Ectodermal cell (in vitro differentiated cells): ENCODE measurements around the gene AGBL1.

Experiments used
- H3K27ac ChIP-seq: 2 replicates; pipeline ENCODE4 v1.7.0; 2013; ENCODE audit warnings: mild to moderate bottlenecking, low read depth, low read length; ENCODE audit not compliant: insufficient read depth, poor library complexity, severe bottlenecking
- H3K27me3 ChIP-seq: 2 replicates; pipeline ENCODE4 v1.7.0; 2013; ENCODE audit warnings: mild to moderate bottlenecking, low read length; ENCODE audit not compliant: insufficient read depth, control insufficient read depth, poor library complexity, severe bottlenecking
- H3K36me3 ChIP-seq: one replicate; pipeline ENCODE4 v1.7.0; 2013; ENCODE audit warnings: low read length; ENCODE audit not compliant: control insufficient read depth, insufficient read depth
- H3K4me1 ChIP-seq: one replicate; pipeline ENCODE4 v1.7.0; 2013; ENCODE audit warnings: low read length; ENCODE audit not compliant: control insufficient read depth, insufficient read depth
- H3K4me3 ChIP-seq: 2 replicates; pipeline ENCODE4 v1.7.0; 2013; ENCODE audit warnings: low read depth, low read length, control low read depth; ENCODE audit not compliant: insufficient read depth
- H3K9me3 ChIP-seq: 2 replicates; pipeline ENCODE4 v1.7.0; 2013; ENCODE audit warnings: mild to moderate bottlenecking, low read length, moderate library complexity; ENCODE audit not compliant: control insufficient read depth
- WGBS, 2 experiments: methylation state at CpG; one replicate each; pipeline ENCODE4 v1.1.7; 2013; ENCODE audit warnings: missing lambda C conversion rate in 2 of 2; 5-methylcytosine and 5-hydroxymethylcytosine counted together

AGBL1 gene

DNA sequence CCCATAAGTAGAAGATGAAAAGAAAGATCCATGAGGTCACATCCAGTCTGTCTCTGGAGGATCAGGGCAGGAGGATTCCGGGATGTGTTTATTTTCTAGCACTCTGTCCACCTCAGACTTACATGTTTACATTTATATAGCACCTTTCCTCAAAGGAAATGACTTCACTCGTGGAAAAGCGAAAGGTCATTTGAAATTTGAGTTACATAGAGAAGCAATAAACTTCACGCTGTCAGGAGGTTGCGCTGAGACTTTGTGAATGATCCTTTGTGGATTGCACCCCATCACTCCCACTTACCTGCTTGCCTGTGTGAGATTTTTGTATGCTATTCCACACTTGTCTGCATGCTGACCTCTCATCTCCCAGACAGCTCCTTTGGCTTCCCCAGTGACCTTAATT, 540.5 kb downstream of the AGBL1 start:
- Histone ChIP-seq H3K4me3 (no peak overlapping the region), H3K27ac (no peak overlapping the region), H3K36me3 (no peaks in the 10 kb centered on the region), H3K9me3 (no peaks in the 10 kb centered on the region), H3K27me3 (no peaks in the 10 kb centered on the region), H3K4me1 (peaks cover 10% of the 10 kb centered on the region)
- WGBS, 2 experiments: 89 to 92% methylated on average over 5 of the region's 5 CpGs

DNA sequence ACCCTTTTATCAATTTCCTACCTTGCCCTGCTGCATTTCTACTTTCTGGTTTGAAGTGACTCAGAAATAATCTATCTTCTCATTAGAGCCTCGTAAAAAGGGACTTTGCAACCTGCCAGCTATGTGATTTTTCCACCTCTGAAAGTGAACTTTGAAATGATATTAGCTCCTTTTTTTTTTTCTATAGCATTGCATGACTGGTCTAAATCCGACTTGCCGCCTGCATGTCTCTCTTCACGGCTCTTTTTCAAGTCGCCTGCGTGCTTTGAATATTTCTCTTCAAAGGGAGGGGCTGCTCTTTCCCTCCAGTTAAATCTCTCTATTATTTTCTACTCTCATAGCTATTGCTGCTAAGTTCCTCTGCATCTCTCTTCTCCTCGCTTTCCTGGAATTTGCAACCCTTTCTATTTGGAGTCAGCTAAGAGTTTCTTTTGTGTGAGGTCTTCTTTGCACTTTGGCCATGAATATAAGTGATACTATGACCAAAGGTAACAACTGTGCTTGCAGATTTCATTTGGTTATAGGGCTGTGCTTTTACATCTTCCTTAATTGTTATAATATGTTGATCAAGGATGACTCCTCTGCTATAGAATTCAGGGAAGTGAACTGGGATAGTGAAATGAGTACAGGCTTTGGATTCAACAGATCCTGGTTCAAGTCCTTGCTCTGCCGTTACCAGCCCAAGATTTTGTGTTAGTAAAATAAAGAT, 541.1 kb downstream of the AGBL1 start:
- no peaks in the 10 kb centered on the region for H3K9me3 ChIP-seq
- 53 to 54% methylated on average over 7 to 8 of the region's 8 CpGs for WGBS, 2 experiments
- no peak overlapping the region for H3K27ac ChIP-seq
- H3K4me1 ChIP-seq: peaks cover 10% of the 10 kb centered on the region
- no peaks in the 10 kb centered on the region for H3K36me3 ChIP-seq
- H3K4me3 ChIP-seq: no peak overlapping the region
- no peaks in the 10 kb centered on the region for H3K27me3 ChIP-seq

DNA sequence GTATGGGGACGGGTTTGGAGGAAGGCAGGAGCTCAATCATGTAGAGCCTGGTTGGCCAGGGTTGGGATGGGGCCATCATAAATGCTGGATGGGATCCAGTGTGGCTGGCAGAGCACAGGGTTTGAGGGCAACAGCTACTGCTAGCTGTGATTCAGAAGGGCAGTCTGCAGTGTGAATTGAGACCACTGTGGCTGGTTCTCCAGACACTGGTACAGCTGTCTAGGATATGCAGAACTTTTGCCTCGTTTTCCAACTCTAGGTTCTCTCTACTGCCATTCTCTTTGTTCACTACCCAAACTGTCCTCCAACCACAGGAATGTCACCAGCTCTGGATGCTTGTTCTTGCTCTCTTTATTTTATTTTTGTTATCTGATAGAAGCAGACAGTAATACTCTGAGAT, 543.6 kb downstream of the AGBL1 start:
- Histone ChIP-seq H3K27ac (no peak overlapping the region), H3K9me3 (no peaks in the 10 kb centered on the region), H3K36me3 (no peaks in the 10 kb centered on the region), H3K4me1 (peaks cover 10% of the 10 kb centered on the region), H3K4me3 (no peak overlapping the region), H3K27me3 (no peaks in the 10 kb centered on the region)
- 86 to 92% methylated on average over 2 of the region's 2 CpGs for WGBS, 2 experiments

DNA sequence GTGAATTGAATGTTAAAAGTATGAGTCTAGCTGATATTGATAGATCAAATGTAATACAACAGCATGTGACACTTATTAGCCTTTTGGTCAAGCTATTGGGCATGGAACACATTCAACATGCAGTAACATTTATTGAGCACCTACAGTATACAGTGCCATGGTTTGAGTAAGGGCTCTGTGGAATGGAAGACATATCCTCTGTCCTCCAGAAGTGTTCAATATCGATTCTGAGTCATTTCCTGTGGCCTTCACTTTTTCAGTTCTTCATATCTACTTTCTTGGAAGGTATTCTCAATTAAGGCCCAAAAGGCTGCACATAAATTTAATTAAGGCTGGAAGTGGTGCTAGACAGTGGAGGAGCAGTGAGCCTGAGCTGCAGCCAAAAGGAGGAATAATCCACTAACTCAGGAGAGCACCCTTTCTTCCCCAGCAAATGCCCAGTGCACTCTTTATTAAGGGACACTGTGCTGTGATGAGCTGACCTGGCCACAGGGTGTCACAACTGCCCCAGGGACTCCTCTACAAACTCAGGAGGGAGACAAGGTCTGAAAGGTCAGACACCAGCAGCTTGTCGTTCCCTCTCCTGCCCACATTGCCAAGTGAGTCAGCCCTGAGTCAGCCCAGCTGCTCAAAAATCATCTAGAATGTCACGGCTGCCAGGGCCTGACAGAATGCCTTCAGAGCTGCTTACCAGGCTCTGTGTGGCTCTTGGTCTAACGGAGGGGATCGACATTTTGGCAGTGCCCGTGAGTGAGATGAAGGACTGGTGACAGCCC, 544.8 kb downstream of the AGBL1 start:
- H3K27ac ChIP-seq: no peak overlapping the region
- no peaks in the 10 kb centered on the region for H3K36me3 ChIP-seq
- no peak overlapping the region for H3K4me3 ChIP-seq
- H3K9me3 ChIP-seq: no peaks in the 10 kb centered on the region
- WGBS, 2 experiments: 50 to 51% methylated on average over 6 of the region's 6 CpGs
- peaks cover 8% of the 10 kb centered on the region for H3K4me1 ChIP-seq
- no peaks in the 10 kb centered on the region for H3K27me3 ChIP-seq

DNA sequence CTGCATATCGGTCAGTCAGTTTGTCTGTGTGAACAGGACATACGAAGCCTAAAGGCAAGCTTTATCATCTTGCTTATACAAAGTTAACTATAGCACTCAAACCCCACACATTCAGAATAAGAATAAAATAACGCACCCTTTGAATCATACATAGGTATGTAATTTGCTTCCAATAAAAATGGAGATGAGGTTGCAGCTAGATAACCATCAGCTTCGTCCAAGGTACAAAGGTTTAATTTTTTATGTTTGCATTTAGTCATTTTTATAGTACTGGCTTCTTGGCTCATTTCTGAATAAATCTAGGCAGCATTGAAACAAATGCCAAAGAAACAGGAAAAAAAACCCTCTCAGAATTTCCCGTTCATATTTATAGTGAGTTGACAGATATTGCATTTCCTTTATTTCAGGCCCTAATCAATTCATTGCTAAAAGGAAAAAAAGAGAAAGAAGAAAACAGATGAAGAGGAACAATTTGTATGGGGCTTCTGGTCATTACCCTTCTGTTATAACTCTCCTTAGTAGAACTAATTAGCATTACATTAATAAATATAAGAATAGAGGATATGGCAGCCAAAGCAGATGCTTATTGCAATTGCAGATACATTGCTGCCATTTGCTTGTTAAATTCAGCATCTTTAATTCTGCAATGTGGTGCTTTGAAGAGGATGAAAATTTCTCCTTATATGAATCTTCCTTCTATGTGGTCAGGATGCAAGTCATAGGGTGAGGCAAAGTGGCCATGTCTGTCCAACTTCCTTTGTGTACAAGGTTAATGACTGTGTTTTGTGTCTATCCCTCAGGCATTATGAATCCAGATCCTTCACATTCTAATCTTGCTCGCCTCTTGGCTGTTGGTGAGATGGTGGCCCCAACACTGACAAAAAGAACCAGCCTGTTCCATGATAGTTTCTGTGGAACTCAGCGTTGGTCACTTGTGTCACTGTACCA, 550.0 kb downstream of the AGBL1 start:
- Histone ChIP-seq H3K27me3 (no peaks in the 10 kb centered on the region), H3K9me3 (no peaks in the 10 kb centered on the region), H3K27ac (no peak overlapping the region), H3K36me3 (no peaks in the 10 kb centered on the region), H3K4me1 (no peaks in the 10 kb centered on the region), H3K4me3 (no peak overlapping the region)
- WGBS, 2 experiments: 90 to 92% methylated on average over 5 to 6 of the region's 7 CpGs

DNA sequence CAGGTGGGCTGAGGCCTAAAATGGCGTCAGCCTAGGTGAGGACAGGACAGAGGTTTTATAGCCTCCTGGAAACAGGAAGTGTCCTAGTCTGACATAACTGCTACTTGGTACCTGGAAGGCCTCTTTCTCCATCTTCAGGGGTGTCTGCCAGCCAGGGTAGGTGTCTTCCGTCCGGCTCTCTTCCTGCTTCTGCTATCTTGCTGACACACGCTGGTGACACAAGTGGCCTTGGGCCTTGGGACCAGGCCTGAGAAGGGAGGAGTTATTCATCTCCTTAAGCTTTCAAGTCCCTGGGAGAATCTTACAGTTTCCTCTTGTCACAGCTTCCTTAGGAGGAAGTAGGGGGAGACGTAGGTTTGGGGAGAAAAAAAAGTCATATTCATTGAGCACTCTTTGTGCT, 551.3 kb downstream of the AGBL1 start:
- Histone ChIP-seq H3K4me3 (no peak overlapping the region), H3K36me3 (no peaks in the 10 kb centered on the region), H3K27me3 (no peaks in the 10 kb centered on the region), H3K27ac (no peak overlapping the region), H3K4me1 (no peaks in the 10 kb centered on the region), H3K9me3 (no peaks in the 10 kb centered on the region)
- 97% methylated on average over 4 to 5 of the region's 5 CpGs for WGBS, 2 experiments

DNA sequence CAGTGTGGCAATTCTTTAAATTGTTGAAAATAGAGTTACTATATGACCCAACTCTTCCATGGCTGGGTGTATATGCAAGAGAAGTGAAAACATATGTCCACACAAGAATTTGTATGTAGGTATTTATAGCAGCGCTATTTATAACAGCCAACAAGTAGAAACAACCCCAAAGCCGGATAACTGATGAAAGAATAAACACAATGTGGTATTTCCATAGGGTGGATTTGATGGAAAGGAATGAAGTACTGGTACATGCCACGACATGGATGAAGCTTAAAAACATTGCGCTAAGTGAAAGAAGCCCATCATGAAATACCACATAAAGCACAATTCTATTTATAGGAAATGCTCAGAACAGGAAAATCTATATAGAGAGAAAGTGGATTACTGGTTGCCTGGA, 554.5 kb downstream of the AGBL1 start:
- WGBS, 2 experiments: 79 to 100% methylated on average over 2 of the region's 4 CpGs
- Histone ChIP-seq H3K9me3 (no peaks in the 10 kb centered on the region), H3K27me3 (no peaks in the 10 kb centered on the region), H3K4me3 (no peak overlapping the region), H3K27ac (no peak overlapping the region), H3K4me1 (no peaks in the 10 kb centered on the region), H3K36me3 (no peaks in the 10 kb centered on the region)

DNA sequence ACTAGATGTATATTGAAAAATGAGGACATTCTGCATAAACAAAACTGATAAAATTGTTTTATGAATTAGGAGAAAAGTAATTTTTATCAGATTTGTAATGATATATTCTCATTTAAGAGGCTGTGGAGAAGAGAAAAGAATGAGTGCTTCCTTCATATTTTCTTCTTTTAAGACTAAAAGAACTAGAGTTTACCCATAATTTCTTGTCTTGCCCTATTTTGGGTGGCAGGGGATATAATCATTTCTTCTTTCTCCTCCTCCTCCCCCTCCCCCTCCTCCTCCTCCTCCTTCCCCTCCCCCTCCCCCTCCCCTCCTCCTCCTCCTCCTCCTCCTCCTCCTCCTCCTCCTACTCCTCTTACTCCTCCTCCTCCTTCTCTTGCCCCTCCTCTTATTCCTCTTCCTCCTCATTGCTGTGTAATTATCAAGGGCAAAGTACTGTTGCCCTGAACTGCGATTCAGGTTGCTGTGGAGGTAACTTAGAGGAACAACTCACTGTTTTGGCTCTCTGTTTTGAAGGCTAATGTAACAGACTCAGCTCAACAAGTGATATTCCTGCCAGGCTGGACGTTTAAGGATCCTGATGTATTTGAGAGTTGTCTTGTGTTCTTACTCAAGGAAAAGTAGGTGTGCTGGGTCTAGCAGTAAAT, 555.4 kb downstream of the AGBL1 start:
- Histone ChIP-seq H3K27me3 (no peaks in the 10 kb centered on the region), H3K36me3 (no peaks in the 10 kb centered on the region), H3K27ac (no peak overlapping the region), H3K4me1 (no peaks in the 10 kb centered on the region), H3K4me3 (no peak overlapping the region), H3K9me3 (no peaks in the 10 kb centered on the region)
- 81 to 93% methylated on average over 2 of the region's 2 CpGs for WGBS, 2 experiments

DNA sequence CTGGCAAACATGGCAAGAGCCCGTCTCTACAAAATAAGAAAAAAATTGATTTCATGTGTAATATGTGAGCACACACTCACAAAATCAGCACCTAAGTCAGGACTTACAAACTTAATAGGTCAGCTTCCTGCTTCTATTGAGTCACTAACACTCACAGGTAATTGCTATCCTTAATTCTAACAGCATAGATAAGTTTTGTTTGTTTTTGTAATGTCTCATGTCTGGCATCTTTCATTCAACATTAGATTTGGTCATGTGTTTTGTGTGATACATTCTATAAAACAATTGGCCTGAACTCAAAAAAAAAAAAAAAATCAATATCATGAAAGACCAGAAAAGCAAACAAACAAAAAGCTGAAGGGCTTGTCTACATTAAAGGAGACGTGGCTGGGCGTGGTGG, 564.7 kb downstream of the AGBL1 start:
- Histone ChIP-seq H3K27me3 (no peaks in the 10 kb centered on the region), H3K36me3 (no peaks in the 10 kb centered on the region), H3K9me3 (no peaks in the 10 kb centered on the region), H3K4me1 (no peaks in the 10 kb centered on the region), H3K4me3 (no peak overlapping the region), H3K27ac (no peak overlapping the region)
- whole genome bisulfite sequencing, 2 experiments: 86 to 93% methylated on average over 2 to 3 of the region's 3 CpGs
